SK-N-SH (cell line): Measurements from ENCODE around the gene SEMA3D. TPM values are rescaled to one million over a fixed set of nuclear protein-coding genes. Genes with fewer than 3 reads are reported as not detected.

ENCODE experiments used
- CTCF ChIA-PET: fragments of 300-600, 350-600 bp; formaldehyde crosslinking; extraction: SDS; loops from one replicate; lab custom pipeline; 2021; lab: Yijun Ruan, JAX
- POLR2A ChIA-PET: fragments of 350-600 bp; sonication (Branson Sonifier 250); formaldehyde crosslinking; extraction: SDS; loops from one replicate; lab custom pipeline; 2020; ENCODE audit warnings: antibody characterized with exemption, inconsistent platforms; lab: Yijun Ruan, JAX
- DNase-seq: peaks from one replicate; pipeline ENCODE4 v3.0.0; 2012
- H2AFZ ChIP-seq: fragments of 200-600 bp; sonication (generic); 2 replicates; pipeline ENCODE4 v1.8.1; 2016; ENCODE audit warnings: antibody characterized with exemption, mild to moderate bottlenecking, low read depth
- H3F3A ChIP-seq: fragments of 200-600 bp; sonication (generic); replicated peaks from 2 replicates; pipeline ENCODE3; 2016; ENCODE audit warnings: antibody characterized with exemption, mild to moderate bottlenecking; ENCODE audit not compliant: insufficient read depth
- H3K27ac ChIP-seq, 2 experiments: fragments of 200-500 bp in 1 of 2; fragments of 200-600 bp in 1 of 2; sonication (Bioruptor generic) in 1 of 2; sonication (generic), shearing (Covaris generic) in 1 of 2; 2 replicates each; pipeline versions ENCODE4 v1.5.1 to v1.6.1; 2014 to 2016; ENCODE audit warnings: low read depth in 2 of 2, inconsistent platforms in 1 of 2, low read length in 1 of 2, mild to moderate bottlenecking in 1 of 2, mixed read lengths in 1 of 2
- H3K27me3 ChIP-seq: fragments of 200-600 bp; sonication (generic), shearing (Covaris generic); 2 replicates; pipeline ENCODE4 v1.6.1; 2016; ENCODE audit warnings: mixed run types; ENCODE audit not compliant: insufficient read depth
- H3K36me3 ChIP-seq, 2 experiments: fragments of 200-500 bp in 1 of 2; fragments of 200-600 bp in 1 of 2; sonication (Bioruptor generic) in 1 of 2; sonication (generic) in 1 of 2; replicated peaks in 1 of 2; 2 replicates each; pipeline versions ENCODE3 to v1.5.1; 2014 to 2016; ENCODE audit warnings: low read length in 1 of 2, mild to moderate bottlenecking in 1 of 2; ENCODE audit not compliant: insufficient read depth in 2 of 2, control insufficient read depth in 1 of 2
- H3K4me1 ChIP-seq, 2 experiments: fragments of 200-500 bp in 1 of 2; fragments of 200-600 bp in 1 of 2; sonication (Bioruptor generic) in 1 of 2; sonication (generic), shearing (Covaris generic) in 1 of 2; 2 replicates each; pipeline versions ENCODE4 v1.5.1 to v1.6.1; 2014 to 2016; ENCODE audit warnings: low read depth in 1 of 2, low read length in 1 of 2, mixed run types in 1 of 2; ENCODE audit not compliant: insufficient read depth in 2 of 2, control insufficient read depth in 1 of 2
- H3K4me2 ChIP-seq: fragments of 200-600 bp; sonication (generic), shearing (Covaris generic); 2 replicates; pipeline ENCODE4 v1.6.1; 2017; ENCODE audit warnings: mixed run types
- H3K4me3 ChIP-seq, 2 experiments: fragments of 200-500 bp in 1 of 2; fragments of 200-600 bp in 1 of 2; sonication (Bioruptor generic) in 1 of 2; sonication (generic), shearing (Covaris generic) in 1 of 2; 2 replicates each; pipeline versions ENCODE4 v1.5.1 to v1.8.1; 2014 to 2016; ENCODE audit warnings: low read depth in 2 of 2, inconsistent platforms in 1 of 2, low read length in 1 of 2, mild to moderate bottlenecking in 1 of 2, mixed read lengths in 1 of 2, moderate library complexity in 1 of 2
- H3K79me2 ChIP-seq: fragments of 200-600 bp; sonication (generic); 2 replicates; pipeline ENCODE4 v1.8.1; 2017; ENCODE audit warnings: mild to moderate bottlenecking; ENCODE audit not compliant: insufficient read depth
- H3K9ac ChIP-seq: fragments of 200-600 bp; sonication (generic); 2 replicates; pipeline ENCODE4 v1.6.1; 2017; ENCODE audit warnings: mixed run types
- H3K9me2 ChIP-seq: fragments of 200-600 bp; sonication (generic); 2 replicates; pipeline ENCODE4 v1.6.1; 2017; ENCODE audit warnings: mixed run types
- H3K9me3 ChIP-seq: fragments of 200-600 bp; sonication (generic); 2 replicates; pipeline ENCODE4 v1.6.1; 2017; ENCODE audit warnings: mixed run types, mild to moderate bottlenecking, moderate library complexity
- H4K20me1 ChIP-seq: fragments of 200-600 bp; sonication (generic); 2 replicates; pipeline ENCODE4 v1.6.1; 2017; ENCODE audit warnings: mild to moderate bottlenecking, mixed run types; ENCODE audit not compliant: insufficient read depth
- ELF1 ChIP-seq: IDR thresholded peaks from 2 replicates; pipeline ENCODE4 v1.4.0; 2012
- FOSL2 ChIP-seq: IDR thresholded peaks from 2 replicates; pipeline ENCODE4 v1.4.0; 2012; ENCODE audit warnings: low read depth, mild to moderate bottlenecking, moderate library complexity, borderline replicate concordance
- FOXM1 ChIP-seq: IDR thresholded peaks from 2 replicates; pipeline ENCODE4 v1.4.0; 2012; ENCODE audit warnings: low read depth, mild to moderate bottlenecking
- GABPA ChIP-seq: IDR thresholded peaks from 2 replicates; pipeline ENCODE4 v1.4.0; 2012; ENCODE audit warnings: low read depth, mild to moderate bottlenecking
- JUND ChIP-seq: IDR thresholded peaks from 2 replicates; pipeline ENCODE4 v1.4.0; 2012
- MXI1 ChIP-seq: IDR thresholded peaks from 2 replicates; pipeline ENCODE4 v1.6.1; 2012; ENCODE audit warnings: mild to moderate bottlenecking, low read depth, low read length, improper control_type of control experiment
- NRF1 ChIP-seq: IDR thresholded peaks from 2 replicates; pipeline ENCODE4 v1.6.1; 2012; ENCODE audit warnings: low read depth, mild to moderate bottlenecking, low read length
- POLR2AphosphoS5 ChIP-seq: IDR thresholded peaks from 2 replicates; pipeline ENCODE4 v1.6.1; 2012; ENCODE audit warnings: low read depth, low read length
- RFX5 ChIP-seq: IDR thresholded peaks from 2 replicates; pipeline ENCODE4 v1.6.1; 2012; ENCODE audit warnings: mild to moderate bottlenecking, improper control_type of control experiment, low read length
- RXRA ChIP-seq: IDR thresholded peaks from 2 replicates; pipeline ENCODE4 v1.4.0; 2012; ENCODE audit warnings: low read depth, mild to moderate bottlenecking, borderline replicate concordance
- SMC3 ChIP-seq: IDR thresholded peaks from 2 replicates; pipeline ENCODE4 v1.6.1; 2012; ENCODE audit warnings: low read depth, low read length, improper control_type of control experiment
- TCF12 ChIP-seq: IDR thresholded peaks from 2 replicates; pipeline ENCODE4 v1.4.0; 2012
- TEAD4 ChIP-seq: IDR thresholded peaks from 2 replicates; pipeline ENCODE4 v1.4.0; 2012; ENCODE audit warnings: mild to moderate bottlenecking, borderline replicate concordance; ENCODE audit not compliant: insufficient read depth
- YY1 ChIP-seq: IDR thresholded peaks from 2 replicates; pipeline ENCODE4 v1.4.0; 2012; ENCODE audit warnings: low read depth, mild to moderate bottlenecking
- WGBS: methylation state at CpG from one replicate; pipeline ENCODE4 v1.1.6; 2017; ENCODE audit warnings: low lambda C conversion rate; 5-methylcytosine and 5-hydroxymethylcytosine counted together
- polyA plus RNA-seq, 3 experiments: library from polyadenylated mRNA; depleted of rRNA; stranded (reverse); fragments of >200 nt; gene quantifications; 2 replicates each; pipeline ENCODE4 v1.2.3, GENCODE V29; 2012
- TF ChIP-seq, protein P1 (sequence below): IDR thresholded peaks from 2 replicates; pipeline ENCODE4 v1.6.1; 2012; ENCODE audit warnings: mild to moderate bottlenecking, low read depth, low read length, moderate library complexity
- TF ChIP-seq, protein P2 (sequence below): IDR thresholded peaks from 2 replicates; pipeline ENCODE4; 2012
- TF ChIP-seq, protein P3 (sequence below): IDR thresholded peaks from 2 replicates; pipeline ENCODE4 v1.4.0; 2012; ENCODE audit warnings: low read depth
- TF ChIP-seq, protein P4 (sequence below): fragments of 150-350 bp; IDR thresholded peaks from 2 replicates; pipeline ENCODE4 v1.6.1; 2016; ENCODE audit warnings: mild to moderate bottlenecking, low read depth, low read length

The SEMA3D gene
- polyA plus RNA-seq, 1 of the 3 experiments (the other 2 are of a cell fraction), result 30.1 TPM

DNA sequence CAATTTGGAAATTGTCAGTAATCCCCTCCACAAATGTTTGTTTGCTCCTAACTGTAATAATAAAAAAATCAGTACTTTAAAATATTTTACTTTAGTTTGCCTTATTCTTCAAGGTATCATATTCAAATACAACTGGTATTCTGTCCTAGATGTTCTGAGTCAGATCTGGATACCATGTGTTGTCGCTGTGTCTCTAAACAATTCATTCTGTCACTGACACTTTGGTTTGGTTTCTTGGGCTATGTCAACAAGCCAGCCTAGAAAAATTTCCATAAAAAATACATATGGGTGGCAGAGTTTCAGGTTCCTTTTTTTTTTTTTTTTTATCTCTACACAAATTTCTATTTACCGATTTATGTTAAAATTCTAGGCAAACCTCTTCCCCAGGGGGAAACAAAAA is 33.2 kb upstream of the SEMA3D start:
- no peaks in the 10 kb centered on the region for H4K20me1 ChIP-seq
- no peaks in the 10 kb centered on the region for H3K79me2 ChIP-seq
- no peak for DNase-seq
- no peak overlapping the region for H3K27ac ChIP-seq
- no peaks in the 10 kb centered on the region for H3K36me3 ChIP-seq
- ChIA-PET POLR2A (no interaction called here), CTCF (interaction anchor here (1.0 kb wide), 1 partner anchor 27 kb away, joined by 3 read pairs; no protein-coding TSS in a partner anchor)
- H3K4me1 ChIP-seq, result no peaks in the 10 kb centered on the region; a peak in 1 of 4 replicates
- no peak overlapping the region for H3K9ac ChIP-seq
- H3K27me3 ChIP-seq, result no peaks in the 10 kb centered on the region
- WGBS, result 92% methylated on average over 2 of the region's 2 CpGs
- H3F3A ChIP-seq, result no peaks in the 10 kb centered on the region
- no peak overlapping the region for H3K4me3 ChIP-seq
- no peak overlapping the region for H3K4me2 ChIP-seq
- H3K9me3 ChIP-seq, result no peaks in the 10 kb centered on the region
- no peaks in the 10 kb centered on the region for H3K9me2 ChIP-seq
- no peak overlapping the region for H2AFZ ChIP-seq
- TF ChIP-seq RXRA (no peak), ELF1 (no peak), RFX5 (no peak), FOXM1 (no peak), SMC3 (no peak), NRF1 (no peak), MXI1 (no peak), TCF12 (no peak), JUND (no peak)
- TF ChIP-seq, protein P1, sequence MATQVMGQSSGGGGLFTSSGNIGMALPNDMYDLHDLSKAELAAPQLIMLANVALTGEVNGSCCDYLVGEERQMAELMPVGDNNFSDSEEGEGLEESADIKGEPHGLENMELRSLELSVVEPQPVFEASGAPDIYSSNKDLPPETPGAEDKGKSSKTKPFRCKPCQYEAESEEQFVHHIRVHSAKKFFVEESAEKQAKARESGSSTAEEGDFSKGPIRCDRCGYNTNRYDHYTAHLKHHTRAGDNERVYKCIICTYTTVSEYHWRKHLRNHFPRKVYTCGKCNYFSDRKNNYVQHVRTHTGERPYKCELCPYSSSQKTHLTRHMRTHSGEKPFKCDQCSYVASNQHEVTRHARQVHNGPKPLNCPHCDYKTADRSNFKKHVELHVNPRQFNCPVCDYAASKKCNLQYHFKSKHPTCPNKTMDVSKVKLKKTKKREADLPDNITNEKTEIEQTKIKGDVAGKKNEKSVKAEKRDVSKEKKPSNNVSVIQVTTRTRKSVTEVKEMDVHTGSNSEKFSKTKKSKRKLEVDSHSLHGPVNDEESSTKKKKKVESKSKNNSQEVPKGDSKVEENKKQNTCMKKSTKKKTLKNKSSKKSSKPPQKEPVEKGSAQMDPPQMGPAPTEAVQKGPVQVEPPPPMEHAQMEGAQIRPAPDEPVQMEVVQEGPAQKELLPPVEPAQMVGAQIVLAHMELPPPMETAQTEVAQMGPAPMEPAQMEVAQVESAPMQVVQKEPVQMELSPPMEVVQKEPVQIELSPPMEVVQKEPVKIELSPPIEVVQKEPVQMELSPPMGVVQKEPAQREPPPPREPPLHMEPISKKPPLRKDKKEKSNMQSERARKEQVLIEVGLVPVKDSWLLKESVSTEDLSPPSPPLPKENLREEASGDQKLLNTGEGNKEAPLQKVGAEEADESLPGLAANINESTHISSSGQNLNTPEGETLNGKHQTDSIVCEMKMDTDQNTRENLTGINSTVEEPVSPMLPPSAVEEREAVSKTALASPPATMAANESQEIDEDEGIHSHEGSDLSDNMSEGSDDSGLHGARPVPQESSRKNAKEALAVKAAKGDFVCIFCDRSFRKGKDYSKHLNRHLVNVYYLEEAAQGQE, result no peak
- TF ChIP-seq, protein P2, sequence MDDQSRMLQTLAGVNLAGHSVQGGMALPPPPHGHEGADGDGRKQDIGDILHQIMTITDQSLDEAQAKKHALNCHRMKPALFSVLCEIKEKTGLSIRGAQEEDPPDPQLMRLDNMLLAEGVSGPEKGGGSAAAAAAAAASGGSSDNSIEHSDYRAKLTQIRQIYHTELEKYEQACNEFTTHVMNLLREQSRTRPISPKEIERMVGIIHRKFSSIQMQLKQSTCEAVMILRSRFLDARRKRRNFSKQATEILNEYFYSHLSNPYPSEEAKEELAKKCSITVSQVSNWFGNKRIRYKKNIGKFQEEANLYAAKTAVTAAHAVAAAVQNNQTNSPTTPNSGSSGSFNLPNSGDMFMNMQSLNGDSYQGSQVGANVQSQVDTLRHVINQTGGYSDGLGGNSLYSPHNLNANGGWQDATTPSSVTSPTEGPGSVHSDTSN, result no peak

DNA sequence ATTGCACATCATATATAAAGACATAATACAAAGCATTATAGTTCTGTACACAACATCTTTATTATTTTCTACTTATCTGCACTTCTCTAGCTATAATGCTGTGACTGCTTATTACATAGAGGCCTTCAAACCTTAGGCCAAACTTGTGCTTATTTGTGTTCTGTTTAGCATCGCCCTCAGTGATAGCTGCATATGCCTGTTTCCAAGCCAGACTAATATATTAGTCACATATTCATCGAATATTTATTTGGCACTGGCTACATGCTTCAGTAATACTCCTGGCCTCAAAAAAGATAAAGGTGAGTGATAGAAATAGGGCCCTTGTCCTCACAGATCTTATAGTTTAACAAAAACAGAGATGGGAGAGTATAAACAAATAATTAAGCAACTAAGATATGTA is 30.2 kb upstream of the SEMA3D start:
- WGBS, result 59% methylated on average over 2 of the region's 2 CpGs
- CTCF ChIA-PET, result interaction anchor here (0.7 to 1.6 kb wide), 5 partner anchors 13 to 673 kb away, joined by 3 to 4 read pairs (median 3); partner anchors contain the start of gene SEMA3D
- Histone ChIP-seq H3K9me2 (no peaks in the 10 kb centered on the region), H3K9me3 (no peaks in the 10 kb centered on the region), H3F3A (no peaks in the 10 kb centered on the region), H3K27ac (no peak overlapping the region), H3K4me2 (no peak overlapping the region), H4K20me1 (no peaks in the 10 kb centered on the region), H2AFZ (no peak overlapping the region), H3K9ac (no peak overlapping the region), H3K36me3 (no peaks in the 10 kb centered on the region), H3K27me3 (no peaks in the 10 kb centered on the region), H3K79me2 (no peaks in the 10 kb centered on the region), H3K4me1 (peaks cover 0 to 2% of the 10 kb centered on the region in 2 experiments; a peak in 1 of 4 replicates), H3K4me3 (no peak overlapping the region)
- no peak for DNase-seq
- POLR2A ChIA-PET, result no interaction called here
- TF ChIP-seq YY1, result no peak
- TF ChIP-seq GABPA, result no peak
- TF ChIP-seq POLR2AphosphoS5, result no peak
- TF ChIP-seq, protein P3, sequence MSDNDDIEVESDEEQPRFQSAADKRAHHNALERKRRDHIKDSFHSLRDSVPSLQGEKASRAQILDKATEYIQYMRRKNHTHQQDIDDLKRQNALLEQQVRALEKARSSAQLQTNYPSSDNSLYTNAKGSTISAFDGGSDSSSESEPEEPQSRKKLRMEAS, result no peak
- TF ChIP-seq, protein P4, sequence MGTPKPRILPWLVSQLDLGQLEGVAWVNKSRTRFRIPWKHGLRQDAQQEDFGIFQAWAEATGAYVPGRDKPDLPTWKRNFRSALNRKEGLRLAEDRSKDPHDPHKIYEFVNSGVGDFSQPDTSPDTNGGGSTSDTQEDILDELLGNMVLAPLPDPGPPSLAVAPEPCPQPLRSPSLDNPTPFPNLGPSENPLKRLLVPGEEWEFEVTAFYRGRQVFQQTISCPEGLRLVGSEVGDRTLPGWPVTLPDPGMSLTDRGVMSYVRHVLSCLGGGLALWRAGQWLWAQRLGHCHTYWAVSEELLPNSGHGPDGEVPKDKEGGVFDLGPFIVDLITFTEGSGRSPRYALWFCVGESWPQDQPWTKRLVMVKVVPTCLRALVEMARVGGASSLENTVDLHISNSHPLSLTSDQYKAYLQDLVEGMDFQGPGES, result no peak
- TF ChIP-seq TEAD4, result no peak
- TF ChIP-seq FOSL2, result no peak
- TF ChIP-seq, protein P1, result no peak
- TF ChIP-seq NRF1, result no peak
